Measurements from ENCODE around the gene CERS3. TPM values are rescaled to one million over a fixed set of nuclear protein-coding genes. Genes with fewer than 3 reads are reported as not detected.

The CERS3 gene
- total RNA-seq: 1 to 10 TPM in 1 of 8 experiments, under 1 TPM in 6, not detected in 1; 0.07 to 2.4 (median 0.21) TPM

DNA sequence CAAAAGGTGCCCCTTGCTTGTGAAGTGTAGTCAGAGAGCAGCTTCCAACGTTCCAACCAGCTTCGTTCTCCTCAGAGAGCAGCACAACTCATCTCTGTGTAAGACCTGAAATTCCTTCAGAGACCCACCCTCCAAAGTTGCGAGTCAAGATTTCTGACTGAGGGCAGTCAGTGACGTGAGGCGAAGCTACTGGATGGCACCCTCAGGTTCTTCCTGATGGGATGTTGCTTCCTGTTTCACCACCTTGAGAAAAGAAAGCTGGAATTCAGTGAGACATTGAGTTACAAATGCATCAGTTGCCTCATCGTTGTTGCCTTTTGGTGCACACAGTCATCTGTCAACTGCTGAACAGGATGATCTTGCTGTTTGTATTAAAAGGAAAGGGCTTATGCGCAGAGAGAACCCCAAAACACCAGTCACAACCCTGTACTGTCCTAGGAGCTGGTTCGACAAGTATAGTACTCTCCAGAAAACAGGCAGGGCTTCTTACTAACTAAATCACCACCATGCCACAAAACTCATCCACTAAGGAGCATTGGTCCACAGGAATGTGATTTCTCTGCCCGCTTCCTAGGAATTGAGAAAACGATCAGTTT lies at the start of gene CERS3:
Gene CERS3, minus strand, starts transcription at position 118 of the 596 bp plus-strand sequence. CDS start 27,101 bp downstream, outside the sequence.
- no peak for ATAC-seq (replicated peaks in 6 of 8)
- Histone ChIP-seq H3K27ac (no peak within 1 kb of the TSS), H3K4me3 (no peak within 1 kb of the TSS), H3K4me1 (replicated peaks in 1 of 2) (no peaks in the 10 kb centered on the region)
- WGBS, 10 experiments: 20 to 100% (median 81%) methylated on average over 1 to 9 of the region's 10 CpGs
- in situ Hi-C loops (cut with MboI; ENCODE audit: low pct_unique_long_range_greater_than_20kb in 2 of 9, low sequenced_read_pairs in 9 of 9, unreplicated experiment in 9 of 9): loop anchor here in 1 of 9 experiments (25.0 kb wide), 1 partner anchor 192 kb away; the partner anchor contains the start of gene ADAMTS17

DNA sequence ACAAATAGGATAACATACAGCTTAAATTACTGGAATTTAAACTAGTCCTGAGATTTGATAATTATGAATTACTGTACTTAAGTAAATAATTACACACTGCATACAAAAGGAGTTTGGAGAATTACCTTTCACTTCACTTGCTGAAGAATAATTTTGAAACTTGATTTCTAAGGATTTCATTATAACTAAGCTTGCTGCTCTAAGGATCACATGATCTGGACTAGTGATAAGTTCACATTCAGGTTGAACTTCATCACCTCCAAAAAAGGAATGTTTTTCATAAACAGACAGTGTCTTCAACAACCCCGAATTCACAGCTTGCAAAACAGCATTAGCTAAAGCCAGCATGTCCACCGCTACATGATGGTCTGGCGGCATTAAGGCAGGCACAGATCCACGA lies 44.8 kb upstream of the CERS3 start:
- ATAC-seq (replicated peaks in 6 of 8): no peak
- no peak overlapping the region for H3K27ac ChIP-seq

DNA sequence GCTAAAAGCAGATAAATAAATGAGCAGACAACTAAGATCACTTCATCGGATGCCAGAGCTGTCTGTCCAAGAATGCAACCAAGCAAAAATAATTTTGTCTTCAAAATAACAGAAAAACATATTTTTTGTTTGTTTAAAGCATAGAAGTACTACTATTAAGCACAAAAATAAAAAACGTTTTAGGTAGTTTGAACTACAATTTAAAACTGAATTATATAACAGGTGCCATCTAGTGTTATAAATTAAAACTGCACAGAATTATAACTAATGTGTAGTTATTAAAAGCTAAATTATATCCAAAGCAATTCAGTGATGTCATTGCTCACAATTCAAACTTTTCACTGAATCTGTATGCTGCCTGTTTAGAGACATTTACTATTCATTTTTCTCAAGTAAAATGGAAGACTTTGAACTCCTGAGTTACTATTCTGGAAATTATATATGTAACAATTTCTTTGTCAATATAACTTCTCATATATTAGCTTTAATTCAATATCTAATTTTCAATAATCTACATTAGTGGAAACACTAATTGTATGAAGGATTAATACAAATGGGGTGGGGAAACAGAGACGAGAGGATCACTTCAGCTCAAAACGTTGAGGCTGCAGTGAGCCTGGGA lies 43.7 kb upstream of the CERS3 start:
- no peak for ATAC-seq (replicated peaks in 6 of 8)
- 7 to 90% (median 72%) methylated on average over 1 to 4 of the region's 4 CpGs for WGBS, 10 experiments
- H3K4me3 ChIP-seq: no peak overlapping the region
- no peaks in the 10 kb centered on the region for H3K4me1 ChIP-seq (replicated peaks in 1 of 2)
- in situ Hi-C loops (cut with MboI; ENCODE audit: low pct_unique_long_range_greater_than_20kb in 2 of 9, low sequenced_read_pairs in 9 of 9, unreplicated experiment in 9 of 9): no loop called here
- H3K27ac ChIP-seq: no peak overlapping the region

More for the DNA sequence above, 44.8 kb upstream of the CERS3 start:
- WGBS, 10 experiments: 92 to 100% (median 95%) methylated on average over 1 to 4 of the region's 4 CpGs; no CpG with 5 or more reads in 3 of the 10 experiments
- Histone ChIP-seq H3K4me1 (replicated peaks in 1 of 2) (no peaks in the 10 kb centered on the region), H3K4me3 (no peak overlapping the region)
- in situ Hi-C loops (cut with MboI; ENCODE audit: low pct_unique_long_range_greater_than_20kb in 2 of 9, low sequenced_read_pairs in 9 of 9, unreplicated experiment in 9 of 9): no loop called here

DNA sequence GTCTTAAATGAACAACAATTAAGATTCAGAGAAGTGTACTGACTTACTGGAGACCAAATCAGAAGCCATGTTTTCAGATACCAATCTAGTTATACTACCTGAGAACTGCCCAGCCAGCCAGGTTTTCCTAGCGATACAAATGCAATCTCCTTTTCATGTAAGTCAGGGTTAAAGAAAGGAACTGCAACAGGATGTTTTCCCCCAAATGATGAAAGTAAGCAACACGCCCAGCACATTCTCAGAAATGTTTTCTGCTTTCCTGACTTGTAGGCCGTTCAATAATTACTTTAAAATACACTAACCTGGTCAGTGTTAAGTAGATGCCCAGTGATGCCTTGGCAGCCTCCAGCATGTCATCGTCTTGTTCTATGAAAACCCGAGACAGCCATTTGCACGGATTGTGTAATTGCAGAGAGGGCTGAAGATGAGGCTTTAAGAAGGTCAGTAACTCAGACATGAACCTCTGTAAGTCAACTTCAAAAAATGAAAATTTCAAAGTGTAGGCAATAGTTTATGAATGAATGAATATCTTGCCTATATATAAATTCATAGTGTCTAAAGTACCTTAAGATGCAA lies 42.9 kb upstream of the CERS3 start:
- ATAC-seq (replicated peaks in 6 of 8): no peak
- 53 to 100% (median 93%) methylated on average over 1 to 6 of the region's 6 CpGs for WGBS, 10 experiments
- no peak overlapping the region for H3K27ac ChIP-seq
- no peaks in the 10 kb centered on the region for H3K4me1 ChIP-seq (replicated peaks in 1 of 2)
- in situ Hi-C loops (cut with MboI; ENCODE audit: low pct_unique_long_range_greater_than_20kb in 2 of 9, low sequenced_read_pairs in 9 of 9, unreplicated experiment in 9 of 9): no loop called here
- no peak overlapping the region for H3K4me3 ChIP-seq

DNA sequence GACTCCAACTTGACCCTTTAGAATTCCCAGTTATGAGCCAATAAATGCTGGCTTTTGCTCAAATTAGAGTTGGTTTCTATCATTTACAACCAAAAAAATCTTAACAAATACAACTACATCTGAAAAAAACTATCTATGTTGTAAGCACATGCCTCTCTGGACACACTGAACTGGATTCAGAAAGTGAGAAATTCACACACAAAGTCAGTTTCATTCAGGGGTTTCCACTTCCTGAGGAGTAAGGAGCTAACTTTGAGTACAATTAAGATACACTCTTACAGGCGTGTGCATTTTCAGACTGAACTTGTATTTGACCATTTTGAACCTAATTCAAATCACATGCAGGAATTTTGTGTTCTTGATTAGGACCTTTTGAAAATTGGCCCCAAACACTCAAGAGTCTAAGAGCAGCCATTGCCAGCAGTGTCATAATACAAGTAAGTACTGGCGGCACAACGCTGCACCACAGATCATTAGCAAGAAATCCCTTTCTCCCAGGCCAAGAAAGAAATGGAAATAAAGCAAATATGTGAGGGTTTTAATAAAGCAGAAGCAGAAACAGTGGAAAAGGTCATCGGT lies 42.1 kb upstream of the CERS3 start:
- 0 to 100% (median 93%) methylated on average over 1 to 3 of the region's 4 CpGs for WGBS, 10 experiments
- no peak overlapping the region for H3K4me3 ChIP-seq
- H3K27ac ChIP-seq: no peak overlapping the region
- ATAC-seq (replicated peaks in 6 of 8): no peak
- in situ Hi-C loops (cut with MboI; ENCODE audit: low pct_unique_long_range_greater_than_20kb in 2 of 9, low sequenced_read_pairs in 9 of 9, unreplicated experiment in 9 of 9): no loop called here
- H3K4me1 ChIP-seq (replicated peaks in 1 of 2): no peaks in the 10 kb centered on the region

DNA sequence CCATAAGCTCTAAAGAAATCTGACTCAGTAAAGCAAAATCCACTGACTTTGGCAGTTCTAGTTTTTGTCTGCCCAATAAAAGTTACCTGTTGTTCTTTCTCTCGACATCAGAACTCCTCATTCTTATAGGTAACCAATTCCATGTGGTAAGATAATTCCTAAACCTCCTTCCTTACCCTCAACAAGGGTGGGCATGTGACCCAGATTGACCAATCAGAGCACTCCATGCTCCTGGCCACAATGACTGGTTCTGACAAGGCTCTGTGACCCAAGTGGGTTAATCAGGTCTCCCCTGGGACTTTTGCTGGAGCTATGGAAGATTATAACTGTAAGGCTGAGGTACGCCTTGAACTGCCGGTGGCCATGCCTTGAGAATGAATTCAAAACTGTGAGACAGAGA lies 41.5 kb upstream of the CERS3 start:
- no peaks in the 10 kb centered on the region for H3K4me1 ChIP-seq (replicated peaks in 1 of 2)
- 20 to 100% (median 87%) methylated on average over 1 to 3 of the region's 3 CpGs; no CpG with 5 or more reads in 4 of the 10 experiments for WGBS, 10 experiments
- in situ Hi-C loops (cut with MboI; ENCODE audit: low pct_unique_long_range_greater_than_20kb in 2 of 9, low sequenced_read_pairs in 9 of 9, unreplicated experiment in 9 of 9): no loop called here
- ATAC-seq (replicated peaks in 6 of 8): no peak
- no peak overlapping the region for H3K4me3 ChIP-seq
- H3K27ac ChIP-seq: no peak overlapping the region

DNA sequence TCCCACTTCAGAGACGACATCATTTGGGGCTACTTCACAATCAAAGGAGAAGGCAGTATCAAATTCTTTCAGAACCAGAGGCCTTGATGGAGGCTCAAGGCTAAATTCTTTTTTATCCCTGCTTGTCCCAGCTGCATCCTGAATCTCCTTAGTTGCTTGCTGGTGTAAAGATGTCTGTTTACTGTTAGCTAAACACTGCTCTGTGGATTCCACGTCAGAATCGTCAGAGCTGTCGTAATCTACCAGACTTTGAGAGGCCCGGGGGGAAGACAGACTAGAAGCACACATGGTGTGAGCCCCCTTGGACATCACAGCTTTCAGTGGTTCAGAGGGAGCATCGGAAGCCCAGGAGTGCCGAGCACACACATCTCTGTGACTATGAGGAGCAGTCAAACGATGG lies 40.6 kb upstream of the CERS3 start:
- in situ Hi-C loops (cut with MboI; ENCODE audit: low pct_unique_long_range_greater_than_20kb in 2 of 9, low sequenced_read_pairs in 9 of 9, unreplicated experiment in 9 of 9): no loop called here
- H3K27ac ChIP-seq: no peak overlapping the region
- H3K4me1 ChIP-seq (replicated peaks in 1 of 2): no peaks in the 10 kb centered on the region
- no peak overlapping the region for H3K4me3 ChIP-seq
- no peak for ATAC-seq (replicated peaks in 6 of 8)
- WGBS, 10 experiments: 70 to 100% (median 81%) methylated on average over 1 to 8 of the region's 8 CpGs; no CpG with 5 or more reads in 1 of the 10 experiments

DNA sequence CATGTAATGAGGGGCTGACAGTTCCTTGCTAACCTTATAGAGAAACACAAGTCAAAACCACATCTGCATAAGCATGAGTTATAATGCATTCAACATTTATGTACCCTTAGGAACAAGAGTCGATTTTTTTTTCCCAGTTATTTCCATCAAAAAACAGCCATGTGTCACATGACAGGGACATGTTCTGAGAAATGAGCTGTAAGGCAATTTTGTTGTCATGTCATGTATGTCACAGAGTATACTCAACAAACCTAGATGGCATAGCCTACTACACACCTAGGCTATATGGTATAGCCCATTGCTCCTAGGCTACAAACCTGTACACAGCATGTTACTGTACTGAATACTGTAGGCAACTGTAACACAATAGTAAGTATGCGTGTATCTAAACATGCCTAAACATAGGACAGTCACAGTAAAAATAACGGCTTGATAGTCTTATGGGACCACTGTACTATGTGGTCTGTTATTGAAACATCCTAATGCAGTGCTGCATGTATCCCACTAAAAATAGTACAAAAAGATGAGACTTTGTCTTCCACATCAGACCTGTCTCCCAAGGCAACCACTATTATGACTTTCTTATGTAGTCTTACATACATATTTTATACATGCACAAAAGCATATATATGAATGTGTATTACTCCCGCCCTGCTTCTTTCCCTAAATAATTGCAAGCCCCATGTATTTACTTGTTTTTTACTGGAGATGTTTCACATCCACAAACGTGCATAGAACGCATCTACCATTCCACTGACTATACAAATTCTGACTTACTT lies 38.3 kb upstream of the CERS3 start:
- WGBS, 10 experiments: 44 to 100% (median 91%) methylated on average over 2 to 6 of the region's 6 CpGs; no CpG with 5 or more reads in 1 of the 10 experiments
- peak in 1 of 8 experiments; percentile 94 for ATAC-seq (replicated peaks in 6 of 8)
- H3K4me1 ChIP-seq (replicated peaks in 1 of 2): no peaks in the 10 kb centered on the region
- in situ Hi-C loops (cut with MboI; ENCODE audit: low pct_unique_long_range_greater_than_20kb in 2 of 9, low sequenced_read_pairs in 9 of 9, unreplicated experiment in 9 of 9): no loop called here
- no peak overlapping the region for H3K27ac ChIP-seq
- no peak overlapping the region for H3K4me3 ChIP-seq

DNA sequence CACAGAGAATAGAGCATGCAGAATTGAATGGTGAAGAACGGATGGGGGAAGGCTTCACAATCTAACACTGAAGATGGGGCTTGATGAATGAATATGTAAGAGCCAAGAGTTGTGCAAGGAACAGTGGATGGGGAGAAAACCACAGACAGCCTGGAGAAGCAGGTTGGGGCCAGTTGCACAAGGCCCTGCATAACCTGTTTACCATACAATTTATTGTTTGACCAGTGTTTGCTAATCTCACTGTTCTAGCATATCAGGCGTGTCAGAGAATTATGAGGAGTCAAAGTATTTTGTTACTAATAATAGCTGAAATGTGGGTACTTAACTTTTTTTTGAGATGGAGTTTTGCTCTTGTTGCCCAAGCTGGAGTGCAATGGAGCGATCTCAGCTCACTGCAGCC lies 36.8 kb upstream of the CERS3 start:
- ATAC-seq (replicated peaks in 6 of 8): peak in 2 of 8 experiments; percentile 12 to 44
- H3K4me3 ChIP-seq: no peak overlapping the region
- 60 to 100% (median 81%) methylated on average over 1 to 3 of the region's 3 CpGs; no CpG with 5 or more reads in 2 of the 10 experiments for WGBS, 10 experiments
- in situ Hi-C loops (cut with MboI; ENCODE audit: low pct_unique_long_range_greater_than_20kb in 2 of 9, low sequenced_read_pairs in 9 of 9, unreplicated experiment in 9 of 9): no loop called here
- H3K27ac ChIP-seq: no peak overlapping the region
- no peaks in the 10 kb centered on the region for H3K4me1 ChIP-seq (replicated peaks in 1 of 2)

DNA sequence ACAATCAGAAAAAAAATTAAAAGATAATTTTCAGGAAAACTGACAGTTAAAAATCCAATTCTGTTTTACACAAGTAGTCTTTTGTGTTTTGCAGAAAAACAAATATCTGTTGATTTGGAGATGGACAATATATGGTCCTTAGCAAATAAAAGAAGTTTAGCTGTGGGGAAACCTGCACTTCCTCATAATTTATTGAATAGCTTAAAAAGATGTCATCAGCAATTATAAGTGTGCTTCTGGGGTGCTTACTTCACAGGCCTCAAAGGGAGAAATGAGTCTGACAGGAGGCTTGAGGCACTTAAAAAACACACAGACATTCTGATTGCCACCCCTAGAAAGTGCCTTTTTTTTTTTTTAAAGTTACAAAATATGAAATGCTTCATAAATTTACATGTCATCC lies 31.6 kb upstream of the CERS3 start:
- in situ Hi-C loops (cut with MboI; ENCODE audit: low pct_unique_long_range_greater_than_20kb in 2 of 9, low sequenced_read_pairs in 9 of 9, unreplicated experiment in 9 of 9): no loop called here
- ATAC-seq (replicated peaks in 6 of 8): no peak
- no peak overlapping the region for H3K27ac ChIP-seq
- H3K4me3 ChIP-seq: no peak overlapping the region
- no peaks in the 10 kb centered on the region for H3K4me1 ChIP-seq (replicated peaks in 1 of 2)

DNA sequence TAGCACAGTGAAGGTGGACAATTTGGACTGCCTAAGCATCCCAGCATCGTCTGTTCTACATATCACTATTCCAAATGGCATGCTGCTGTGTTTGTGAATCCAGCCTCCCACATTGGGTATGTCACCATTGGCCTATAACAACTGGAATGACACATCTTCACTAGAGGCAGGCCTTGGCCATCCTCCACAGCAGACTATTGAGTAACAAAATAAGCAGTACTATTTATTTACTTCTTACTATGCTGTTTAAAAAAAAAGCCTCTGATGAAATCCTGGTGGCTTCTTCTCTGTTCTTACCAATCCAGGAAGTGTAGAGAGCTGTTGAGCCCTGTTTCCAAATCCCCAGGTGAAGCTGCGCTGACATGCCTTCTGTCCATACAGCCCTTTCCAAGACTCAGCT lies 30.6 kb upstream of the CERS3 start:
- Histone ChIP-seq H3K27ac (no peak overlapping the region), H3K4me1 (replicated peaks in 1 of 2) (no peaks in the 10 kb centered on the region), H3K4me3 (no peak overlapping the region)
- ATAC-seq (replicated peaks in 6 of 8): peak in 2 of 8 experiments; percentile 56
- 86 to 100% (median 100%) methylated on average over 1 of the region's 2 CpGs; no CpG with 5 or more reads in 3 of the 10 experiments for WGBS, 10 experiments
- in situ Hi-C loops (cut with MboI; ENCODE audit: low pct_unique_long_range_greater_than_20kb in 2 of 9, low sequenced_read_pairs in 9 of 9, unreplicated experiment in 9 of 9): no loop called here

DNA sequence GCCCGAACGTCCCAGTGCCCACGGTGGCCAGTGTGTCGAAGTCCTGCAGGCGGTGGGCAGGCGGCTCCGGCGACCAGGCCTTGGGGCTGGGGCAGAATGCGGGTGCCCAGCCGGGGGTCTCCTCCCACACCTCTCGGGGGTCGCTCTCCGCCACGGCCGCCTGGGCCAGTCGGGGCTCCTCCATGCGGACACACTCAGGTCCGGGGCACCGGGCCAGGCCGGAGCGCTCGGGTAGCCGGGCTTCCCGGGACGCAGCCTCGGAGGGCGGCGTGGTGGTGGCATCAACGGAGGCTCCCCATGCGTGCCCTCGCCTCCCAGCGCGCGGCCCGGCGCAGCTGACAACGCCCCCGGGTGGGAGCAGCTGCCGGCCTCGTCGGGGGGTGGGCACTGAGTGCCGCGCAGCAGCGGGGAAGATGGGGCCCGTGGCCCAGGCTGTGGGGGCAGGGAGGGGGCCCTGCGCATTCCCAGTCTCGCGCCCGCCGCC lies 30.1 kb upstream of the CERS3 start:
- no peak overlapping the region for H3K27ac ChIP-seq
- 60 to 100% methylated on average over 3 to 4 of the region's 50 CpGs; no CpG with 5 or more reads in 8 of the 10 experiments for WGBS, 10 experiments
- no peaks in the 10 kb centered on the region for H3K4me1 ChIP-seq (replicated peaks in 1 of 2)
- in situ Hi-C loops (cut with MboI; ENCODE audit: low pct_unique_long_range_greater_than_20kb in 2 of 9, low sequenced_read_pairs in 9 of 9, unreplicated experiment in 9 of 9): no loop called here
- no peak overlapping the region for H3K4me3 ChIP-seq
- no peak for ATAC-seq (replicated peaks in 6 of 8)

DNA sequence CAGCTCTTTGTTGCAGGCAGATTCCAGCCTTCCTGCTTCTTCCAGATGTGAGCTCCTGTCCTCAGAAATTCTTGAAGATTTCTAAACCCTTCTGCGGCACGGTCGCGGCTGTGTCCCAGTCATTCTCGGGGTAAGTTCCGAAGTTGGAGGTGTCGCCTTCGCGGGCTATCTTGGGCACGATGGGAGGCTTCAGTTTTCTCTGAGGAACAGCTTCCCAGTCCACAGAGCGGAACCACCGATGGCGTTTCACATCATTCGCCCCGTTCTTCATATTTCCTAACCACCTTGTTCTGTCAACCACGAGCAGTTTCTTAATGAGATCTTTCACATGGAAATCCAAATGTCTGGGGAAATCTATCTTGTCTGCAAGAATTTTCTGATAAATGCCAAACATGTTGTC lies 24.7 kb upstream of the CERS3 start:
- ATAC-seq (replicated peaks in 6 of 8): no peak
- Histone ChIP-seq H3K4me1 (replicated peaks in 1 of 2) (no peaks in the 10 kb centered on the region), H3K27ac (no peak overlapping the region), H3K4me3 (no peak overlapping the region)
- in situ Hi-C loops (cut with MboI; ENCODE audit: low pct_unique_long_range_greater_than_20kb in 2 of 9, low sequenced_read_pairs in 9 of 9, unreplicated experiment in 9 of 9): no loop called here
- WGBS, 10 experiments: 85 to 100% (median 95%) methylated on average over 3 to 15 of the region's 16 CpGs; no CpG with 5 or more reads in 3 of the 10 experiments
